Endothelial cell of umbilical vein (primary cell): ENCODE results near the gene USF2. TPM values are rescaled to one million over a fixed set of nuclear protein-coding genes. Genes with fewer than 3 reads are reported as not detected.

Experiments
- BruUV-seq: library from RNA; stranded (reverse); fragments of 400-500 nt; replicated peaks from 2 replicates; lab custom pipeline; 2021; lab: Mats Ljungman, UMichigan
- CTCF ChIA-PET: fragments of 300-600, 350-600 bp; sonication (Branson Sonifier 250); formaldehyde crosslinking; loops from one replicate; lab custom pipeline; 2021; ENCODE audit warnings: antibody characterized with exemption, inconsistent platforms; lab: Charles Lee
- POLR2A ChIA-PET: fragments of 300-600, 350-600 bp; sonication (Branson Sonifier 250); formaldehyde crosslinking; loops from one replicate; lab custom pipeline; 2021; ENCODE audit warnings: antibody characterized with exemption, inconsistent platforms; lab: Charles Lee
- DNase-seq: peaks from one replicate; pipeline ENCODE4 v3.0.0-alpha.2; 2011; ENCODE audit warnings: low read depth, low spot score
- FAIRE-seq: peaks from 2 replicates; lab custom pipeline; 2011; peaks lifted over from hg19 to GRCh38; lab: Jason Lieb, UNC
- H2AFZ ChIP-seq: 2 replicates; pipeline ENCODE4 v1.6.0; 2012; ENCODE audit warnings: low read depth, low read length, control low read depth, inconsistent platforms
- H3K27ac ChIP-seq: 2 replicates; pipeline ENCODE4 v1.5.1; 2011; ENCODE audit warnings: low read depth, mild to moderate bottlenecking, control low read depth, low read length, moderate library complexity; ENCODE audit not compliant: insufficient read depth
- H3K27me3 ChIP-seq, 2 experiments: 2 replicates each; pipeline versions ENCODE4 v1.6.0 to v1.6.1; 2011; ENCODE audit warnings: low read length in 2 of 2, mixed read lengths in 1 of 2; ENCODE audit not compliant: control insufficient read depth in 2 of 2, insufficient read depth in 2 of 2
- H3K36me3 ChIP-seq, 2 experiments: 2 replicates in 1 of 2; 3 replicates in 1 of 2; pipeline ENCODE4 v1.5.1; 2011; ENCODE audit warnings: low read length in 2 of 2, mild to moderate bottlenecking in 1 of 2, moderate library complexity in 1 of 2; ENCODE audit not compliant: control insufficient read depth in 2 of 2, insufficient read depth in 2 of 2; ENCODE audit errors: extremely low read depth in 1 of 2
- H3K4me1 ChIP-seq: 3 replicates; pipeline ENCODE4 v1.5.1; 2011; ENCODE audit warnings: mild to moderate bottlenecking, low read length; ENCODE audit not compliant: control insufficient read depth, insufficient read depth; ENCODE audit errors: extremely low read depth
- H3K4me2 ChIP-seq: 2 replicates; pipeline ENCODE4 v1.6.1; 2011; ENCODE audit warnings: low read length, control low read depth, mixed read lengths; ENCODE audit not compliant: insufficient read depth
- H3K4me3 ChIP-seq, 3 experiments: fragments of 200-600 bp in 1 of 3; sonication (generic), shearing (Covaris generic) in 1 of 3; replicated peaks in 1 of 3; 2 replicates each; pipeline ENCODE4 v1.5.1; 2011 to 2016; ENCODE audit warnings: control low read depth in 3 of 3, low read length in 3 of 3, mild to moderate bottlenecking in 2 of 3, inconsistent platforms in 1 of 3, low read depth in 1 of 3, moderate library complexity in 1 of 3; ENCODE audit not compliant: insufficient read depth in 1 of 3
- H3K79me2 ChIP-seq: 2 replicates; pipeline ENCODE4 v1.6.0; 2012; ENCODE audit warnings: low read length, inconsistent platforms; ENCODE audit not compliant: control insufficient read depth, insufficient read depth
- H3K9ac ChIP-seq: replicated peaks from 2 replicates; pipeline ENCODE3; 2011; ENCODE audit warnings: low read length, control low read depth; ENCODE audit not compliant: insufficient read depth; ENCODE audit errors: extremely low read depth
- H3K9me1 ChIP-seq: replicated peaks from 3 replicates; pipeline ENCODE4 v1.6.0; 2011; ENCODE audit warnings: mild to moderate bottlenecking, low read length; ENCODE audit not compliant: control insufficient read depth, insufficient read depth; ENCODE audit errors: extremely low read depth
- H3K9me3 ChIP-seq: replicated peaks from 2 replicates; pipeline ENCODE4 v1.5.1; 2012; ENCODE audit warnings: low read length, inconsistent platforms; ENCODE audit not compliant: control insufficient read depth, insufficient read depth
- H4K20me1 ChIP-seq: replicated peaks from 2 replicates; pipeline ENCODE3; 2011; ENCODE audit warnings: mild to moderate bottlenecking, low read length; ENCODE audit not compliant: control insufficient read depth, insufficient read depth; ENCODE audit errors: extremely low read depth
- EZH2 ChIP-seq: IDR thresholded peaks from 2 replicates; pipeline ENCODE4 v1.6.1; 2012; ENCODE audit warnings: borderline replicate concordance, low read depth, mild to moderate bottlenecking, moderate library complexity, low read length, inconsistent platforms; ENCODE audit not compliant: severe bottlenecking
- FOS ChIP-seq: IDR thresholded peaks from 2 replicates; pipeline ENCODE4 v1.6.1; 2011; ENCODE audit warnings: mild to moderate bottlenecking, low read length, moderate library complexity, borderline replicate concordance; ENCODE audit not compliant: insufficient read depth
- GATA2 ChIP-seq: IDR thresholded peaks from 2 replicates; pipeline ENCODE4 v1.7.0; 2011; ENCODE audit warnings: low read depth, mild to moderate bottlenecking, moderate library complexity, mixed read lengths, low read length; ENCODE audit not compliant: insufficient read length, insufficient read depth
- JUN ChIP-seq: IDR thresholded peaks from 2 replicates; pipeline ENCODE4 v1.6.1; 2011; ENCODE audit warnings: borderline replicate concordance, low read depth; ENCODE audit not compliant: insufficient read length, insufficient read depth
- MAX ChIP-seq: IDR thresholded peaks from 2 replicates; pipeline ENCODE4 v1.6.1; 2011; ENCODE audit not compliant: insufficient read depth, insufficient read length
- MYC ChIP-seq: IDR thresholded peaks from one replicate; pipeline ENCODE4 v1.6.1; 2011; ENCODE audit warnings: mild to moderate bottlenecking, low read depth, low read length
- POLR2A ChIP-seq: IDR thresholded peaks from 2 replicates; pipeline ENCODE4 v1.6.1; 2012; ENCODE audit warnings: low read depth, mild to moderate bottlenecking, control low read depth, low read length
- POLR2AphosphoS5 ChIP-seq: IDR thresholded peaks from 2 replicates; pipeline ENCODE4 v1.6.1; 2012; ENCODE audit warnings: low read depth, mild to moderate bottlenecking, control low read depth, low read length, moderate library complexity; ENCODE audit not compliant: insufficient read depth
- dilution Hi-C: fragments of 300-500 bp; cut with MboI; formaldehyde crosslinking; loops from one replicate; pipeline ENCODE4 v1.15.0; 2019; ENCODE audit warnings: low sequenced_read_pairs; ENCODE audit not compliant: extremely low pct_ligation_motif_present
- intact Hi-C: fragments of 100-400 bp; cut with micrococcal nuclease; formaldehyde crosslinking; loops from one replicate; pipeline ENCODE4 v1.10.0; 2022
- polyA plus RNA-seq, 4 experiments: library from polyadenylated mRNA; depleted of rRNA in 3 of 4; stranded (reverse) in 3 of 4; unstranded in 1 of 4; fragments of >200 nt; gene quantifications; 2 replicates each; pipeline versions ENCODE4 v1.2.1 to v1.2.3, GENCODE V29; 2011 to 2012; ENCODE audit warnings: missing spikeins in 1 of 4
- total RNA-seq: library from RNA; stranded (reverse); gene quantifications from 2 replicates; pipeline ENCODE4 v1.2.3, GENCODE V29; 2021
- TF ChIP-seq, protein P1 (sequence below), 2 donors: IDR thresholded peaks; 1 replicate in 1 of 2; 2 replicates in 1 of 2; pipeline ENCODE4 v1.5.1; 2011; ENCODE audit warnings: low read length in 2 of 2, mild to moderate bottlenecking in 2 of 2, moderate library complexity in 2 of 2, control low read depth in 1 of 2, inconsistent platforms in 1 of 2, low read depth in 1 of 2; ENCODE audit not compliant: insufficient read depth in 1 of 2; ENCODE audit errors: extremely low read depth in 1 of 2

The USF2 gene
- total and polyA plus RNA-seq, 2 donors (not counting 3 experiments of a cell fraction or from before 2014, with no cell fraction given): 75.0 to 76.8 TPM

DNA sequence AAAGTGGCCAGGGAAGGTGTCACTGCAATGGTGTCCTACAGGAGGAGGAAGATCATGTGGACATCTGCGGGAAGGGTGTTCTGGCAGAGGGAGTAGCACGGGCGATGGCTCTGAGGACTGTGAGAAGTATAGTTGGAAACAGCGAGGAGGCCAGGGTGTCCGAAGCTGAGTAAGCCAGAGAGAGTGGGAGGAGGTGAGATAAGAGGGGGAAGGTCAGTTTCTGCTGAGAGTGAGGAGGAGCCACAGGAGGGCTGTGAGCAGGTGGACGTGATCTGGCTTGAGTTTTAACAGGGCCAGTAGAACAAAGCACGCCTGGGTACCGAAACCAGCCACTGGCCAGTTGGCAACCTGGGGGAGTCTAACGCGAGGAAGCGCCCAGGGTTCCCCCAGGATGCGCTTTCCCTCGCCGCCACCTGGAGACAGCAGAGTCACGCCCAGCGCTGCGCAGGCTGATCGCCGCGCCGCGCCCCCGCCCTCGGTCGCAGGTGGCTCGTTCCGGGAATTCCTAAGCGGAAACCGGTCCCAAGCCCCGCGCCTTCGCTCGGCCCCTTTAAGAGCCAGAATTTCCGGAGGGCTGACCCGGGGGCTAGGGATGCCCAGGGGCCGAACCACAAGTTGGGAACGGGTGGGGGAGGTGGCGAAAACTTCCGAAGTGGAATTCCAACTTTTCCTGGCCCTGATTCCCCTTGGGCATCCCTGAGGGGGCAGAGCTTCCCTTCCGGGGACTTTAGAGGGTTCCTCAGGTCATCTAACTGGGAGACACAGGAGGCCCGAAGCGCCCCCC lies 21.0 kb upstream of the USF2 start:
- Histone ChIP-seq H2AFZ (no peak overlapping the region), H3K27me3 (peaks cover 26 to 49% of the 10 kb centered on the region in 2 experiments), H3K9me1 (no peaks in the 10 kb centered on the region), H3K79me2 (no peaks in the 10 kb centered on the region), H3K4me3 (no peak overlapping the region), H3K4me1 (no peaks in the 10 kb centered on the region), H3K4me2 (no peak overlapping the region), H4K20me1 (no peaks in the 10 kb centered on the region), H3K9ac (no peak overlapping the region), H3K27ac (no peak overlapping the region), H3K36me3 (no peaks in the 10 kb centered on the region), H3K9me3 (no peaks in the 10 kb centered on the region)
- ChIA-PET CTCF (no interaction called here), POLR2A (no interaction called here)
- no TSS peak for BruUV-seq
- TF ChIP-seq MYC (no peak), FOS (no peak), EZH2 (peak; percentile 1), JUN (no peak), POLR2A (no peak), POLR2AphosphoS5 (no peak), MAX (no peak), GATA2 (no peak)
- TF ChIP-seq, protein P1, sequence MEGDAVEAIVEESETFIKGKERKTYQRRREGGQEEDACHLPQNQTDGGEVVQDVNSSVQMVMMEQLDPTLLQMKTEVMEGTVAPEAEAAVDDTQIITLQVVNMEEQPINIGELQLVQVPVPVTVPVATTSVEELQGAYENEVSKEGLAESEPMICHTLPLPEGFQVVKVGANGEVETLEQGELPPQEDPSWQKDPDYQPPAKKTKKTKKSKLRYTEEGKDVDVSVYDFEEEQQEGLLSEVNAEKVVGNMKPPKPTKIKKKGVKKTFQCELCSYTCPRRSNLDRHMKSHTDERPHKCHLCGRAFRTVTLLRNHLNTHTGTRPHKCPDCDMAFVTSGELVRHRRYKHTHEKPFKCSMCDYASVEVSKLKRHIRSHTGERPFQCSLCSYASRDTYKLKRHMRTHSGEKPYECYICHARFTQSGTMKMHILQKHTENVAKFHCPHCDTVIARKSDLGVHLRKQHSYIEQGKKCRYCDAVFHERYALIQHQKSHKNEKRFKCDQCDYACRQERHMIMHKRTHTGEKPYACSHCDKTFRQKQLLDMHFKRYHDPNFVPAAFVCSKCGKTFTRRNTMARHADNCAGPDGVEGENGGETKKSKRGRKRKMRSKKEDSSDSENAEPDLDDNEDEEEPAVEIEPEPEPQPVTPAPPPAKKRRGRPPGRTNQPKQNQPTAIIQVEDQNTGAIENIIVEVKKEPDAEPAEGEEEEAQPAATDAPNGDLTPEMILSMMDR (IDR thresholded peaks at IDR 0.05; ENCODE audit: extremely low read depth in 1 of 2, insufficient read depth in 1 of 2, low read depth in 1 of 2, low read length in 2 of 2): peak in 1 of 2 donors; percentile 11
- FAIRE-seq (no peak), DNase-seq (no peak)
- dilution Hi-C loops (no loop called here), intact Hi-C loops (no loop called here)
